Endothelial cell of umbilical vein (primary cell): ENCODE data around the gene HHEX.

Source experiments
- EZH2 ChIP-seq: IDR thresholded peaks from 2 replicates; pipeline ENCODE4 v1.6.1; 2012; ENCODE audit warnings: borderline replicate concordance, low read depth, mild to moderate bottlenecking, moderate library complexity, low read length, inconsistent platforms; ENCODE audit not compliant: severe bottlenecking
- FOS ChIP-seq: IDR thresholded peaks from 2 replicates; pipeline ENCODE4 v1.6.1; 2011; ENCODE audit warnings: mild to moderate bottlenecking, low read length, moderate library complexity, borderline replicate concordance; ENCODE audit not compliant: insufficient read depth
- GATA2 ChIP-seq: IDR thresholded peaks from 2 replicates; pipeline ENCODE4 v1.7.0; 2011; ENCODE audit warnings: low read depth, mild to moderate bottlenecking, moderate library complexity, mixed read lengths, low read length; ENCODE audit not compliant: insufficient read length, insufficient read depth
- JUN ChIP-seq: IDR thresholded peaks from 2 replicates; pipeline ENCODE4 v1.6.1; 2011; ENCODE audit warnings: borderline replicate concordance, low read depth; ENCODE audit not compliant: insufficient read length, insufficient read depth
- MYC ChIP-seq: IDR thresholded peaks from one replicate; pipeline ENCODE4 v1.6.1; 2011; ENCODE audit warnings: mild to moderate bottlenecking, low read depth, low read length
- POLR2A ChIP-seq: IDR thresholded peaks from 2 replicates; pipeline ENCODE4 v1.6.1; 2012; ENCODE audit warnings: low read depth, mild to moderate bottlenecking, control low read depth, low read length
- POLR2AphosphoS5 ChIP-seq: IDR thresholded peaks from 2 replicates; pipeline ENCODE4 v1.6.1; 2012; ENCODE audit warnings: low read depth, mild to moderate bottlenecking, control low read depth, low read length, moderate library complexity; ENCODE audit not compliant: insufficient read depth
- TF ChIP-seq, protein P1 (sequence below), 2 donors: IDR thresholded peaks; 1 replicate in 1 of 2; 2 replicates in 1 of 2; pipeline ENCODE4 v1.5.1; 2011; ENCODE audit warnings: low read length in 2 of 2, mild to moderate bottlenecking in 2 of 2, moderate library complexity in 2 of 2, control low read depth in 1 of 2, inconsistent platforms in 1 of 2, low read depth in 1 of 2; ENCODE audit not compliant: insufficient read depth in 1 of 2; ENCODE audit errors: extremely low read depth in 1 of 2
- TF ChIP-seq, protein P2 (sequence below): IDR thresholded peaks from 2 replicates; pipeline ENCODE4 v1.6.1; 2011; ENCODE audit not compliant: insufficient read depth, insufficient read length

DNA sequence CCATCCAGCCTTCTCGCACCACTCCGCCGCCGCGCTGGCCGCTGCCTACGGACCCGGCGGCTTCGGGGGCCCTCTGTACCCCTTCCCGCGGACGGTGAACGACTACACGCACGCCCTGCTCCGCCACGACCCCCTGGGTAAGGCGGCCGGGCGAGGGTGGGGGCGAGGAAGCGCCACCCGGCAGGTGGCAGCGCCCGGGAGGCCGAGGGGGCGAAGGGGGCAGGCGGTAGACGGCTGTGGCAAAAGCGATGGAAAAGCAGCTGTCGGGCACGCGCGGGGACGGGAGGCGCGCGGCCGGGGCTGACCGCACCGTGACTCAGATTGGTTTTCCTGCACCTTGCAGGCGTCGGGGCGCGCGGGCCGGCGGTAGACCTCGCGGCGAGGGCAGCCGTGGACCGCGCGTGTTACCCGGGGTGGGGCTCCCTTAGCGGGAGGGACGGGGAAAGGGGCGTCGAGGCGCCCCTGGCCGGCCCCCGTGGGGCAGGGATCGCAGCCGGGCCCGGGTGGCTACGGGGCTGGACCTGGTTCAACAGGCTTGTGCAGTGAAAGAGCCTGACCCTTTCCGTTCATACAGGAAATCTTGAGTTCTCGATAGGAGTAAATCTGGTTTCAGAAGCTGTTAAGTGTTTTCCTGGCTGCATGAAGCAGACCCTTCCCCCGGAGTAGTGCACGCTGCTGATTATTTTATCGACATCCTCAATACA, 608 bp downstream of the HHEX start:
- no peak for TF ChIP-seq EZH2
- TF ChIP-seq, protein P1, sequence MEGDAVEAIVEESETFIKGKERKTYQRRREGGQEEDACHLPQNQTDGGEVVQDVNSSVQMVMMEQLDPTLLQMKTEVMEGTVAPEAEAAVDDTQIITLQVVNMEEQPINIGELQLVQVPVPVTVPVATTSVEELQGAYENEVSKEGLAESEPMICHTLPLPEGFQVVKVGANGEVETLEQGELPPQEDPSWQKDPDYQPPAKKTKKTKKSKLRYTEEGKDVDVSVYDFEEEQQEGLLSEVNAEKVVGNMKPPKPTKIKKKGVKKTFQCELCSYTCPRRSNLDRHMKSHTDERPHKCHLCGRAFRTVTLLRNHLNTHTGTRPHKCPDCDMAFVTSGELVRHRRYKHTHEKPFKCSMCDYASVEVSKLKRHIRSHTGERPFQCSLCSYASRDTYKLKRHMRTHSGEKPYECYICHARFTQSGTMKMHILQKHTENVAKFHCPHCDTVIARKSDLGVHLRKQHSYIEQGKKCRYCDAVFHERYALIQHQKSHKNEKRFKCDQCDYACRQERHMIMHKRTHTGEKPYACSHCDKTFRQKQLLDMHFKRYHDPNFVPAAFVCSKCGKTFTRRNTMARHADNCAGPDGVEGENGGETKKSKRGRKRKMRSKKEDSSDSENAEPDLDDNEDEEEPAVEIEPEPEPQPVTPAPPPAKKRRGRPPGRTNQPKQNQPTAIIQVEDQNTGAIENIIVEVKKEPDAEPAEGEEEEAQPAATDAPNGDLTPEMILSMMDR (IDR thresholded peaks at IDR 0.05; ENCODE audit: extremely low read depth in 1 of 2, insufficient read depth in 1 of 2, low read depth in 1 of 2, low read length in 2 of 2): peak in 1 of 2 donors; percentile 10
- TF ChIP-seq POLR2A: peak; percentile 96
- TF ChIP-seq JUN: no peak
- TF ChIP-seq POLR2AphosphoS5: peak; percentile 99
- TF ChIP-seq, protein P2, sequence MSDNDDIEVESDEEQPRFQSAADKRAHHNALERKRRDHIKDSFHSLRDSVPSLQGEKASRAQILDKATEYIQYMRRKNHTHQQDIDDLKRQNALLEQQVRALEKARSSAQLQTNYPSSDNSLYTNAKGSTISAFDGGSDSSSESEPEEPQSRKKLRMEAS: no peak
- peak; percentile 100 for TF ChIP-seq GATA2
- no peak for TF ChIP-seq MYC
- peak; percentile 55 for TF ChIP-seq FOS
